Measurements from ENCODE around the gene PPOX. TPM values are rescaled to one million over a fixed set of nuclear protein-coding genes. Genes with fewer than 3 reads are reported as not detected.
A peak's percentile ranks its signal among the peaks of the same experiment; 100 is the strongest.

PPOX gene
- total RNA-seq, 1 experiment from 2014 or later = 24.2 TPM

GRCh38 chr1:161158316-161159010 is 7.8 kb upstream of the PPOX start:
- Histone ChIP-seq H3K79me2 (ENCODE audit: insufficient read depth, low read length) (peaks cover 16% of the 10 kb centered on the region; the same call in 1 of the 2 replicates), H2AFZ (ENCODE audit: low read depth, low read length, poor library complexity, severe bottlenecking) (no peak overlapping the region), H3K27ac (ENCODE audit: low read depth, low read length) (peak overlapping the region; percentile 53), H3K9me2 (ENCODE audit: insufficient read depth) (no peaks in the 10 kb centered on the region), H3K9ac (ENCODE audit: low read length) (peak overlapping the region; percentile 97), H4K20me1 (ENCODE audit: insufficient read depth) (no peaks in the 10 kb centered on the region), H3K4me2 (ENCODE audit: low read length) (peak overlapping the region; percentile 90), H3K36me3 (ENCODE audit: control insufficient read depth in 1 of 2, insufficient read depth in 2 of 2, low read length in 2 of 2) (peaks cover 0 to 16% of the 10 kb centered on the region in 2 experiments; a peak in 1 of 4 replicates), H3K4me3 (replicated peaks in 1 of 2; ENCODE audit: low read depth in 1 of 2, low read length in 2 of 2) (peak overlapping the region; percentile 77 to 91), H3K9me3 (ENCODE audit: control insufficient read depth in 1 of 2, insufficient read depth in 1 of 2, low read depth in 1 of 2, low read length in 2 of 2) (no peaks in the 10 kb centered on the region), H3K27me3 (ENCODE audit: insufficient read depth, low read length) (no peaks in the 10 kb centered on the region), H3K4me1 (ENCODE audit: control insufficient read depth in 1 of 2, insufficient read depth in 2 of 2, low read length in 2 of 2) (peaks cover 8 to 26% of the 10 kb centered on the region in 2 experiments; a peak in 2 of 4 replicates)
- RAD21 ChIA-PET (ENCODE audit: low non-redundant PET in 1 of 2, low total read pairs in 2 of 2, uncharacterized antibody in 2 of 2, unreplicated experiment in 2 of 2) = no interaction called here
- POLR2A ChIA-PET = interaction anchor here (0.6 to 1.5 kb wide), 3 partner anchors 7 to 175 kb away, joined by 4 to 6 read pairs (median 4); partner anchors contain the start of genes DEDD and PPOX
- TF ChIP-seq MAX (IDR thresholded peaks at IDR 0.05) (no peak), CTCF (IDR thresholded peaks at IDR 0.05 in 2 of 3, conservative IDR thresholded peaks at IDR 0.05 in 1 of 3; ENCODE audit: borderline replicate concordance in 1 of 3, insufficient read depth in 1 of 3, low read depth in 2 of 3, low read length in 2 of 3) (no peak), YY1 (IDR thresholded peaks at IDR 0.05; ENCODE audit: extremely low read depth, insufficient replicate concordance, low read depth, low read length) (no peak), EGR1 (IDR thresholded peaks at IDR 0.05; ENCODE audit: low read depth) (no peak), POLR2A (IDR thresholded peaks at IDR 0.05; ENCODE audit: borderline replicate concordance, extremely low read depth, insufficient read depth, insufficient read length) (no peak), SRF (IDR thresholded peaks at IDR 0.05; ENCODE audit: low read depth) (no peak), RAD21 (IDR thresholded peaks at IDR 0.05; ENCODE audit: low read depth) (no peak), ATF3 (IDR thresholded peaks at IDR 0.05) (no peak), ELF1 (IDR thresholded peaks at IDR 0.05; ENCODE audit: borderline replicate concordance, low read depth) (no peak), EZH2phosphoT487 (IDR thresholded peaks at IDR 0.05; ENCODE audit: borderline replicate concordance) (no peak), ZBTB33 (IDR thresholded peaks at IDR 0.05; ENCODE audit: extremely low read depth, insufficient replicate concordance, low read length) (no peak), REST (IDR thresholded peaks at IDR 0.05; ENCODE audit: low read depth) (no peak), ZNF274 (IDR thresholded peaks at IDR 0.05; ENCODE audit: low read depth, low read length) (no peak), ZFX (IDR thresholded peaks at IDR 0.05) (no peak), FOSL1 (IDR thresholded peaks at IDR 0.05; ENCODE audit: low read depth) (no peak), SIN3A (IDR thresholded peaks at IDR 0.05; ENCODE audit: low read depth) (no peak), TCF7L2 (IDR thresholded peaks at IDR 0.05; ENCODE audit: borderline replicate concordance, extremely low read depth, insufficient read depth, insufficient read length) (no peak), EZH2 (IDR thresholded peaks at IDR 0.05) (no peak), SP1 (IDR thresholded peaks at IDR 0.05; ENCODE audit: low read depth) (no peak)
- CTCF ChIA-PET = no interaction called here
- intact Hi-C loops (cut with micrococcal nuclease) = no loop called here
- ATAC-seq (no peak), DNase-seq (ENCODE audit: low read depth, low spot score) (no peak)
- BruUV-seq (replicated peaks) = no TSS peak
